GM12878 (cell line): Measurements from ENCODE around the gene SPATA12. TPM values are rescaled to one million over a fixed set of nuclear protein-coding genes. Genes with fewer than 3 reads are reported as not detected.

Source experiments
- ATAC-seq: fragments of 200-7000 bp; cut with Tn5 transposase; 3 replicates; pipeline ENCODE4 v1.9.1; 2020; ENCODE audit warnings: mild to moderate bottlenecking, moderate library complexity
- BruUV-seq: library from RNA; stranded (reverse); fragments of 400-500 nt; replicated peaks from 2 replicates; lab custom pipeline; 2021; lab: Mats Ljungman, UMichigan
- CTCF ChIA-PET: fragments of 300-600 bp; sonication (Branson Sonifier 250); formaldehyde crosslinking; extraction: SDS; loops from one replicate; lab custom pipeline; 2021; ENCODE audit warnings: inconsistent platforms; lab: Yijun Ruan, JAX
- POLR2A ChIA-PET: fragments of 350-600 bp; formaldehyde crosslinking; extraction: SDS; loops from one replicate; lab custom pipeline; 2021; ENCODE audit warnings: inconsistent platforms; lab: Charles Lee
- RAD21 ChIA-PET: fragments of 300-600 bp; sonication (Branson Sonifier 250); formaldehyde crosslinking; loops from one replicate; lab custom pipeline; 2023; ENCODE audit warnings: antibody characterized with exemption; ENCODE audit not compliant: unreplicated experiment; lab: Charles Lee
- SMC1A ChIA-PET: fragments of 300-600 bp; sonication (Branson Sonifier 250); formaldehyde crosslinking; loops from one replicate; lab custom pipeline; 2023; ENCODE audit not compliant: unreplicated experiment, uncharacterized antibody; lab: Charles Lee
- DNase-seq: peaks from one replicate; pipeline ENCODE4 v3.0.0-alpha.2; 2011; ENCODE audit warnings: low read depth, low spot score
- FAIRE-seq: peaks from 3 replicates; lab custom pipeline; 2011; peaks lifted over from hg19 to GRCh38; lab: Jason Lieb, UNC
- H2AFZ ChIP-seq: 2 replicates; pipeline ENCODE4 v1.6.0; 2011; ENCODE audit warnings: low read depth, low read length, control low read depth; ENCODE audit not compliant: control insufficient read depth
- H3K27ac ChIP-seq: 2 replicates; pipeline ENCODE4 v1.5.1; 2011; ENCODE audit warnings: control low read depth; ENCODE audit not compliant: control insufficient read depth, insufficient read depth
- H3K27me3 ChIP-seq, 2 experiments: replicated peaks in 1 of 2; 2 replicates each; pipeline versions ENCODE4 v1.6.0 to v1.6.1; 2011; ENCODE audit warnings: low read length in 1 of 2; ENCODE audit not compliant: control insufficient read depth in 2 of 2, insufficient read depth in 2 of 2
- H3K36me3 ChIP-seq, 2 experiments: 2 replicates each; pipeline ENCODE4 v1.5.1; 2011; ENCODE audit warnings: low read length in 1 of 2; ENCODE audit not compliant: control insufficient read depth in 2 of 2, insufficient read depth in 2 of 2
- H3K4me1 ChIP-seq: 2 replicates; pipeline ENCODE4 v1.6.1; 2011; ENCODE audit warnings: mild to moderate bottlenecking, low read length, moderate library complexity, mixed read lengths; ENCODE audit not compliant: control insufficient read depth, insufficient read depth
- H3K4me2 ChIP-seq: 2 replicates; pipeline ENCODE4 v1.6.0; 2011; ENCODE audit warnings: control low read depth; ENCODE audit not compliant: control insufficient read depth, insufficient read depth
- H3K4me3 ChIP-seq: fragments of 200-600 bp; sonication (generic); 2 replicates; pipeline ENCODE4 v1.5.1; 2016
- H3K79me2 ChIP-seq: 2 replicates; pipeline ENCODE4 v1.6.0; 2011; ENCODE audit warnings: low read length; ENCODE audit not compliant: control insufficient read depth, insufficient read depth
- H3K9ac ChIP-seq: 2 replicates; pipeline ENCODE4 v1.8.0; 2011; ENCODE audit warnings: low read length, control low read depth, mixed read lengths; ENCODE audit not compliant: control insufficient read depth, insufficient read depth
- H3K9me3 ChIP-seq: replicated peaks from 3 replicates; pipeline ENCODE4 v1.5.1; 2011; ENCODE audit warnings: mild to moderate bottlenecking, low read length; ENCODE audit not compliant: control insufficient read depth, insufficient read depth
- H4K20me1 ChIP-seq: 2 replicates; pipeline ENCODE4 v1.6.0; 2011; ENCODE audit not compliant: control insufficient read depth, insufficient read depth
- MYC ChIP-seq: IDR thresholded peaks from 2 replicates; pipeline ENCODE4 v1.6.1; 2011; ENCODE audit warnings: mild to moderate bottlenecking, low read length, moderate library complexity, inconsistent platforms; ENCODE audit not compliant: insufficient read depth, insufficient replicate concordance, insufficient read length, severe bottlenecking
- NBN ChIP-seq: fragments of 450-650 bp; IDR thresholded peaks from 2 replicates; pipeline ENCODE4 v1.6.1; 2016
- NFYB ChIP-seq: IDR thresholded peaks from 2 replicates; pipeline ENCODE4 v1.6.1; 2011; ENCODE audit warnings: low read depth, mild to moderate bottlenecking, low read length, improper control_type of control experiment, moderate library complexity; ENCODE audit not compliant: insufficient read depth
- NR2C2 ChIP-seq: IDR thresholded peaks from 2 replicates; pipeline ENCODE4 v1.6.1; 2011; ENCODE audit warnings: borderline replicate concordance, low read depth; ENCODE audit not compliant: control insufficient read depth, insufficient read length
- PBX3 ChIP-seq: IDR thresholded peaks from 2 replicates; pipeline ENCODE4 v1.6.1; 2011; ENCODE audit warnings: mild to moderate bottlenecking, low read depth, low read length, moderate library complexity; ENCODE audit not compliant: insufficient replicate concordance
- RAD21 ChIP-seq: IDR thresholded peaks from 2 replicates; pipeline ENCODE4 v1.6.1; 2011; ENCODE audit warnings: mild to moderate bottlenecking, low read depth, low read length, moderate library complexity; ENCODE audit not compliant: insufficient read depth
- STAT3 ChIP-seq: IDR thresholded peaks from 2 replicates; pipeline ENCODE4 v1.6.1; 2011; ENCODE audit warnings: low read depth, low read length, improper control_type of control experiment
- TCF3 ChIP-seq: IDR thresholded peaks from 2 replicates; pipeline ENCODE4 v1.6.1; 2012; ENCODE audit warnings: low read depth, mild to moderate bottlenecking, low read length, borderline replicate concordance; ENCODE audit not compliant: insufficient read depth
- TCF7 ChIP-seq: IDR thresholded peaks from 2 replicates; pipeline ENCODE4 v1.6.1; 2014; ENCODE audit warnings: antibody characterized with exemption, borderline replicate concordance
- ZNF622 ChIP-seq: fragments of 450-650 bp; IDR thresholded peaks from 2 replicates; pipeline ENCODE4 v1.6.1; 2017; ENCODE audit warnings: mild to moderate bottlenecking, inconsistent platforms
- WGBS: methylation state at CpG from one replicate; pipeline ENCODE4 v1.1.6; 2016; ENCODE audit warnings: low lambda C conversion rate; ENCODE audit not compliant: insufficient replicate concordance, insufficient coverage; ENCODE audit errors: missing lambda C conversion rate; 5-methylcytosine and 5-hydroxymethylcytosine counted together
- in situ Hi-C: fragments of 300-500 bp; cut with MboI; formaldehyde crosslinking; loops from 9 replicates; pipeline ENCODE4 v1.14.3; 2018; ENCODE audit warnings: mixed read lengths
- intact Hi-C: fragments of 100-400 bp; cut with micrococcal nuclease; formaldehyde crosslinking; loops from one replicate; pipeline ENCODE4 v1.14.2; 2022; ENCODE audit not compliant: unreplicated experiment
- polyA plus RNA-seq, 11 experiments: library from polyadenylated mRNA; depleted of rRNA in 4 of 11; unstranded in 6 of 11; stranded (reverse) in 5 of 11; fragments of >200 nt; fragmentation: Nextera tagmentation in 4 of 11; fragmentation: Illumina TruSeq in 1 of 11; extraction: Ambion mirVana in 4 of 11; extraction: Trizol in 1 of 11; gene quantifications; 1 replicate in 1 of 11; 2 replicates in 10 of 11; pipeline versions ENCODE4 v1.2.1 to v1.2.3, GENCODE V29; 2011 to 2016; ENCODE audit warnings: inconsistent platforms in 2 of 11, missing spikeins in 2 of 11, low read depth in 1 of 11
- total RNA-seq, 4 experiments: library from RNA; depleted of rRNA in 3 of 4; stranded (reverse); fragments of >200 nt in 3 of 4; fragmentation: Illumina TruSeq in 1 of 4; extraction: Trizol in 1 of 4; gene quantifications; 2 replicates each; pipeline versions ENCODE4 v1.2.1 to v1.2.3, GENCODE V29; 2013 to 2021
- TF ChIP-seq, protein P1 (sequence below): IDR thresholded peaks from 2 replicates; pipeline ENCODE4 v1.6.1; 2011; ENCODE audit warnings: borderline replicate concordance, low read depth, mild to moderate bottlenecking, moderate library complexity, mixed read lengths, low read length; ENCODE audit not compliant: insufficient read depth; ENCODE audit errors: extremely low read length
- TF ChIP-seq, protein P2 (sequence below): fragments of 450-650 bp; IDR thresholded peaks from 2 replicates; pipeline ENCODE4 v1.6.1; 2017; ENCODE audit warnings: mild to moderate bottlenecking, moderate library complexity

SPATA12 gene
- total and polyA plus RNA-seq, 10 of the 15 experiments (the other 5 are each of a cell fraction or from before 2014, with no cell fraction given), result 0.03 to 0.69 (median 0.37) TPM

DNA sequence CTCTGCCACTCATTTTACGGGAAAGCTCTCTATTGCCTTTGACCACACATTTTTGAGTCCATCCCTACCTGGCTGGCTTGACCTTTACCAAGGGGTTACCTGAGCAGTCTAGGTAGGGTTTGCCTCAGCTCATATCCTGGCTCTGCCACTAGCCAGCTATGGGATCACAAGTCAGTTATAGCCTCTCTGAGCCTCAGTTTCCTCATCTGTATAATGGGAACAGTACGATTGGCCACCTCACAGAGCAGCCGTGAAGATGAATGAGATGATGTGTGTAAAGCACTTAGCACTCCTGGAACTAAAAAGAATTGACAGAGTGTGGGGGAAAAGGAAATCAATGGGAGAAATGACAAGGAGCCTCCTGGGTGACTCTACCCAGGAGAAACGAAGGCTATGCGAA lies 28.0 kb downstream of the SPATA12 start:
- FAIRE-seq, result no peak
- no peaks in the 10 kb centered on the region for H4K20me1 ChIP-seq
- no peaks in the 10 kb centered on the region for H3K36me3 ChIP-seq
- TF ChIP-seq ZNF622, result no peak
- TF ChIP-seq NR2C2, result no peak
- TF ChIP-seq TCF7, result no peak
- no peak for TF ChIP-seq RAD21
- TF ChIP-seq NFYB, result no peak
- TF ChIP-seq PBX3, result no peak
- TF ChIP-seq MYC, result no peak
- TF ChIP-seq NBN, result no peak
- TF ChIP-seq, protein P1, sequence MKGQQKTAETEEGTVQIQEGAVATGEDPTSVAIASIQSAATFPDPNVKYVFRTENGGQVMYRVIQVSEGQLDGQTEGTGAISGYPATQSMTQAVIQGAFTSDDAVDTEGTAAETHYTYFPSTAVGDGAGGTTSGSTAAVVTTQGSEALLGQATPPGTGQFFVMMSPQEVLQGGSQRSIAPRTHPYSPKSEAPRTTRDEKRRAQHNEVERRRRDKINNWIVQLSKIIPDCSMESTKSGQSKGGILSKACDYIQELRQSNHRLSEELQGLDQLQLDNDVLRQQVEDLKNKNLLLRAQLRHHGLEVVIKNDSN, result no peak
- TF ChIP-seq, protein P2, sequence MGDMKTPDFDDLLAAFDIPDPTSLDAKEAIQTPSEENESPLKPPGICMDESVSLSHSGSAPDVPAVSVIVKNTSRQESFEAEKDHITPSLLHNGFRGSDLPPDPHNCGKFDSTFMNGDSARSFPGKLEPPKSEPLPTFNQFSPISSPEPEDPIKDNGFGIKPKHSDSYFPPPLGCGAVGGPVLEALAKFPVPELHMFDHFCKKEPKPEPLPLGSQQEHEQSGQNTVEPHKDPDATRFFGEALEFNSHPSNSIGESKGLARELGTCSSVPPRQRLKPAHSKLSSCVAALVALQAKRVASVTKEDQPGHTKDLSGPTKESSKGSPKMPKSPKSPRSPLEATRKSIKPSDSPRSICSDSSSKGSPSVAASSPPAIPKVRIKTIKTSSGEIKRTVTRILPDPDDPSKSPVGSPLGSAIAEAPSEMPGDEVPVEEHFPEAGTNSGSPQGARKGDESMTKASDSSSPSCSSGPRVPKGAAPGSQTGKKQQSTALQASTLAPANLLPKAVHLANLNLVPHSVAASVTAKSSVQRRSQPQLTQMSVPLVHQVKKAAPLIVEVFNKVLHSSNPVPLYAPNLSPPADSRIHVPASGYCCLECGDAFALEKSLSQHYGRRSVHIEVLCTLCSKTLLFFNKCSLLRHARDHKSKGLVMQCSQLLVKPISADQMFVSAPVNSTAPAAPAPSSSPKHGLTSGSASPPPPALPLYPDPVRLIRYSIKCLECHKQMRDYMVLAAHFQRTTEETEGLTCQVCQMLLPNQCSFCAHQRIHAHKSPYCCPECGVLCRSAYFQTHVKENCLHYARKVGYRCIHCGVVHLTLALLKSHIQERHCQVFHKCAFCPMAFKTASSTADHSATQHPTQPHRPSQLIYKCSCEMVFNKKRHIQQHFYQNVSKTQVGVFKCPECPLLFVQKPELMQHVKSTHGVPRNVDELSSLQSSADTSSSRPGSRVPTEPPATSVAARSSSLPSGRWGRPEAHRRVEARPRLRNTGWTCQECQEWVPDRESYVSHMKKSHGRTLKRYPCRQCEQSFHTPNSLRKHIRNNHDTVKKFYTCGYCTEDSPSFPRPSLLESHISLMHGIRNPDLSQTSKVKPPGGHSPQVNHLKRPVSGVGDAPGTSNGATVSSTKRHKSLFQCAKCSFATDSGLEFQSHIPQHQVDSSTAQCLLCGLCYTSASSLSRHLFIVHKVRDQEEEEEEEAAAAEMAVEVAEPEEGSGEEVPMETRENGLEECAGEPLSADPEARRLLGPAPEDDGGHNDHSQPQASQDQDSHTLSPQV, result no peak
- no peak for TF ChIP-seq TCF3
- no peak for TF ChIP-seq STAT3
- TF ChIP-seq, all 136 proteins: peak for 0
- in situ Hi-C loops, result no loop called here
- no peak overlapping the region for H3K4me3 ChIP-seq
- POLR2A ChIA-PET, result no interaction called here
- SMC1A ChIA-PET, result interaction anchor here (0.9 to 1.2 kb wide), 2 partner anchors 11 to 83 kb away, joined by 3 read pairs; no protein-coding TSS in a partner anchor
- H3K4me1 ChIP-seq, result no peaks in the 10 kb centered on the region
- H3K27ac ChIP-seq, result no peak overlapping the region
- BruUV-seq, result no TSS peak
- ATAC-seq (no peak), DNase-seq (no peak)
- 53% methylated on average over 5 of the region's 5 CpGs for WGBS
- H3K79me2 ChIP-seq, result no peaks in the 10 kb centered on the region
- RAD21 ChIA-PET, result interaction anchor here (0.6 kb wide), 1 partner anchor 78 kb away, joined by 4 read pairs; no protein-coding TSS in a partner anchor
- H2AFZ ChIP-seq, result no peak overlapping the region
- H3K9ac ChIP-seq, result no peak overlapping the region
- no peak overlapping the region for H3K4me2 ChIP-seq
- intact Hi-C loops, result no loop called here
- CTCF ChIA-PET, result interaction anchor here (0.8 to 1.1 kb wide), 3 partner anchors 8 to 89 kb away, joined by 3 to 4 read pairs (median 3); no protein-coding TSS in a partner anchor
- no peaks in the 10 kb centered on the region for H3K27me3 ChIP-seq
- no peaks in the 10 kb centered on the region for H3K9me3 ChIP-seq
